ES-I3 (cell line): ENCODE measurements around the gene CACNA1I.

ENCODE experiments used
- H3K36me3 ChIP-seq: 2 replicates; pipeline ENCODE4 v1.6.1; 2013; ENCODE audit warnings: mild to moderate bottlenecking, low read length, control low read depth, moderate library complexity; ENCODE audit not compliant: insufficient read depth
- H3K4me1 ChIP-seq: 2 replicates; pipeline ENCODE4 v1.6.1; 2013; ENCODE audit warnings: mild to moderate bottlenecking, control low read depth, low read length; ENCODE audit not compliant: insufficient read depth
- H3K9ac ChIP-seq: 2 replicates; pipeline ENCODE4 v1.6.1; 2013; ENCODE audit warnings: low read depth, mild to moderate bottlenecking, low read length, moderate library complexity
- H3K9me3 ChIP-seq: 2 replicates; pipeline ENCODE4 v1.6.1; 2013; ENCODE audit warnings: mild to moderate bottlenecking, low read length, moderate library complexity; ENCODE audit not compliant: control insufficient read depth, insufficient read depth

The CACNA1I gene

DNA sequence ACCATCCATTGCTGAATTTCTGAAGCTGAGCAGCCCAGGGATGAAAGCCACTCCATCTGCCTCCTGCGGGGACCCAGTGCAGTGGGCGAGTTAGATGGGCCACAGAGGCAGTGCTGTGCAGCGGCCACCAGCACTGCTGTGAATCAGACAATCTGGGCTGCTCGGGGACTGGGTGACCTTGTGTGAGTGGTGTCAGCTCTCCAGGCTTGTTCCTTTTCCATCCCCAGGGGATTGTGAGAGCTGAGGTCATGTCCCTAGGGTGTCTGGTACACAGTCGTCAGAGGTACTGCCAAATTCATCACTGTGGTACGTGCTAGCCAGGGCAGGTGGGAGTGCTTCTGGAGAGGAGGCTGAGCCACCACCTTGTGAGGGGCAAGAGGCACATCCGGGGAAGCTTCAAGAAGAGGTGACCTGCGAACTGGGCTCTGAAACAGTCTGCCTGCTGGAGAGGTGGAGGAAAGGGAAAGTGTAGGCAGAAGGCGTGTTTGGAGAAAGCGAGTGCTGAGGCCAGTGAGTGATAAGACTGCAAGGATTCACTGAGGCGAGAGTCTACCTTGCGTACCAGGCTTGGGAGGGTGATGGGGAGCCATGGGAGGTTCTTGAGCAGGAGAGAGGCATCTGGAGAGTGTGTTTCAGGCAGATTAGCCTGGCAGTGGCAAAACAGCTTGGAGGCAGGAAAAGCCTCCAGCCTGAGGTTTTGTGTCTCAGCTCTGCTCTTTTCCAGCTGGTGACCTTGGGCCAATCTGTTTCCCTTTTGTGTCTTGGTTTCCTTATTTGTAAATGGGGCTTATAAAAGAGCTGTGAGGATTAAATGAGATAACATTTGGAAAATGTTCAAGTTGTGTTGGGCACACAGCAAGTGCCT, 22.7 kb downstream of the CACNA1I start:
- H3K36me3 ChIP-seq, result no peaks in the 10 kb centered on the region
- no peak overlapping the region for H3K9ac ChIP-seq
- H3K4me1 ChIP-seq, result peaks cover 5% of the 10 kb centered on the region; the same call in 1 of the 2 replicates
- H3K9me3 ChIP-seq, result no peaks in the 10 kb centered on the region

DNA sequence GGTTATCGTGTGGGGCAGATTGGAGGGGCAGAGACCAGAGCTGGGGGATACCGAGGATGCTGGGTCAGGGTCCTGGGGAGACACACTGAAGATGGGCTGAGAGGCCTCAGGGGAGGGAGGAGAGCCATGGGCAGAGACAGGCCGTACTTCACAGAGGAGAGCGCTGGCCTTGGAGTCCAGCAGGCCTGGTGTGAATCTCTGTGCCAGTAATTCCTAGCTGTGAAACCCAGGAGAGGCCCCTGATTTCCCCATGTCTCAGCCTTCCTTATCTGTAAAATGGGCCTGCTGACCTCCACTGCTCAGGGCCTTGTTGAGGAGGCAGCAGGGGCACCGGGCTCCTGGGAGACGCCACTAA, 23.4 kb downstream of the CACNA1I start:
- H3K9me3 ChIP-seq, result no peaks in the 10 kb centered on the region
- no peak overlapping the region for H3K9ac ChIP-seq
- H3K36me3 ChIP-seq, result no peaks in the 10 kb centered on the region
- peaks cover 5% of the 10 kb centered on the region; the same call in 1 of the 2 replicates for H3K4me1 ChIP-seq

GRCh38 chr22:39594411-39594810, 23.9 kb downstream of the CACNA1I start:
- Histone ChIP-seq H3K36me3 (no peaks in the 10 kb centered on the region), H3K9me3 (no peaks in the 10 kb centered on the region), H3K9ac (no peak overlapping the region), H3K4me1 (peaks cover 5% of the 10 kb centered on the region; the same call in 1 of the 2 replicates)

DNA sequence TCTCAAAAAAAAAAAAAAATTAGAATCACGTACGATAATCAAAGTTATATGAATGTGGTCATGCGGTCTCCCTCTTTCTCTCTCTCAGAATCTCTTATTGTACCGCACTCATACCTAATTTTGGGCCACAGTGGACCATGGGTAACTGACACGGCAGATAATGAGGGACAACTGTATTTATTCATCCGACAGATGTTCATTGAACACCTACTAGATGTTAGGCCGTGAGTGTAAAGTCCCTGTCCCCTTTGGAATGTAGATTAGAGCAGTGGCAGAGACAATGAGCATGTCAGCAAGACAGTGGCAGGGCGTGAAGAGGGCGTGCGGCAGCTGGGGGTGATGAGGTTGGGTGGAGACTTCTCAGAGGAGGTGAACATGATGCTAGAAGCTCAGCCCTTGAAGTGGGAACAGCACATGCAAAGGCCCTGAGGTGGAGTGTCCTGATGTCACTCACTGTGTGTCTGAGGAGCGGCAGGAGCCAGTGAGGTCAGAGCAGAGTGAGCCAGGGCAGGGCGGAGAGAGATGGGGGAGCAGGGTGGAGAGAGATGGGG, 25.1 kb downstream of the CACNA1I start:
- H3K9ac ChIP-seq, result no peak overlapping the region
- no peaks in the 10 kb centered on the region for H3K9me3 ChIP-seq
- no peaks in the 10 kb centered on the region for H3K36me3 ChIP-seq
- peaks cover 6% of the 10 kb centered on the region; the same call in 1 of the 2 replicates for H3K4me1 ChIP-seq

DNA sequence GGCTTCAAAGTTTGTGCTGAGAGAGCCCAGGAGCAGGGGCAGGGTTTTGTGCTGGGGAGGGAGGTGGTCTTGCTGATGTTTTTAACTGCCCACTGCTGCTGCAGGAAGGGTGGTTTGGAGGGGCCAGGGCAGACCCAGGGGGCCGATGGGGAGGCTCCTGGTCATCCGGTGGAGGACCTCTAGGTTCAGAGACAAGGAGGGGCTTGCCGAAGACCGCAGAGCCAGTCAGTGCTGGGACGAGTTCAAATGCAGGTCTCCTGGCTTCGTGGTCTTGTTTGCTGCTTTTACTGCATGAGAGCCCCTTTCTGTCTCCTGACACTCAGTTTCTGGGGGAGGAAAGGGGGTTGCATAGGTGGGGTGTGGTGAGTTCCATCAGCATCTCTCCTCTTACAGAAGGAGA, 26.0 kb downstream of the CACNA1I start:
- H3K9me3 ChIP-seq, result no peaks in the 10 kb centered on the region
- no peak overlapping the region for H3K9ac ChIP-seq
- no peaks in the 10 kb centered on the region for H3K36me3 ChIP-seq
- peaks cover 8% of the 10 kb centered on the region; the same call in 1 of the 2 replicates for H3K4me1 ChIP-seq

GRCh38 chr22:39597236-39597869, 26.8 kb downstream of the CACNA1I start:
- H3K9me3 ChIP-seq, result no peaks in the 10 kb centered on the region
- peaks cover 8% of the 10 kb centered on the region; the same call in 1 of the 2 replicates for H3K4me1 ChIP-seq
- H3K9ac ChIP-seq, result no peak overlapping the region
- no peaks in the 10 kb centered on the region for H3K36me3 ChIP-seq

GRCh38 chr22:39598017-39598965, 27.7 kb downstream of the CACNA1I start:
- peak overlapping the region; percentile 11; the same call in 1 of the 2 replicates for H3K9ac ChIP-seq
- H3K9me3 ChIP-seq, result peaks cover 3% of the 10 kb centered on the region; the same call in 1 of the 2 replicates
- no peaks in the 10 kb centered on the region for H3K36me3 ChIP-seq
- H3K4me1 ChIP-seq, result peaks cover 8% of the 10 kb centered on the region; the same call in 1 of the 2 replicates

- Histone ChIP-seq H3K9me3 (peaks cover 3% of the 10 kb centered on the region; the same call in 1 of the 2 replicates), H3K36me3 (no peaks in the 10 kb centered on the region), H3K4me1 (peaks cover 8% of the 10 kb centered on the region; the same call in 1 of the 2 replicates), H3K9ac (no peak overlapping the region)
These were observed 30.1 kb downstream of the CACNA1I start for GRCh38 chr22:39600491-39601179.

DNA sequence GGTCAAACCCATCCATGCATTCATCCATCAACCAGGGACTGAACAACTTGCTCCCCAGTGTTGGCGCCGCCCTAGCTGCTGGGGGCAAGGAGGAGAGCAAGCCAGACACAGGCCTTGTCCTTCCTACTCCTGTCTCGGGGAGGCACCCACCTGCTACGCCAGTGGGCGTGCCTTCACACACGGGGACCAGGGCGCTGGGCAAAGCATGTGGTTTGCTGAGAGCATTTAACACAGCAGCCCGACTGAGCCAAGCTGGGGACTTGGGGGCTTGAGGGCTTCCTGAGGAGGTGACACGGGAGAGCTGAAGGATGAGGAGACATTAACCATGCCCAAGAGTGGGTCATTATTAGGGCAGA, 30.6 kb downstream of the CACNA1I start:
- H3K9ac ChIP-seq, result no peak overlapping the region
- H3K36me3 ChIP-seq, result no peaks in the 10 kb centered on the region
- peaks cover 8% of the 10 kb centered on the region; the same call in 1 of the 2 replicates for H3K4me1 ChIP-seq
- peaks cover 3% of the 10 kb centered on the region; the same call in 1 of the 2 replicates for H3K9me3 ChIP-seq

GRCh38 chr22:39603345-39603744, 32.8 kb downstream of the CACNA1I start:
- Histone ChIP-seq H3K9ac (no peak overlapping the region), H3K9me3 (peaks cover 3% of the 10 kb centered on the region; the same call in 1 of the 2 replicates), H3K36me3 (no peaks in the 10 kb centered on the region), H3K4me1 (peaks cover 3% of the 10 kb centered on the region; the same call in 1 of the 2 replicates)

GRCh38 chr22:39610246-39610645, 39.7 kb downstream of the CACNA1I start:
- Histone ChIP-seq H3K9ac (no peak overlapping the region), H3K36me3 (no peaks in the 10 kb centered on the region), H3K4me1 (no peaks in the 10 kb centered on the region; the same call in 1 of the 2 replicates), H3K9me3 (0 out of 2 replicates have a peak, but pooled peaks cover 3% of the 10 kb centered on the region)

- no peaks in the 10 kb centered on the region; the same call in 1 of the 2 replicates for H3K4me1 ChIP-seq
These were observed 40.2 kb downstream of the CACNA1I start for GRCh38 chr22:39610766-39611165.

GRCh38 chr22:39611360-39611759, 40.8 kb downstream of the CACNA1I start:
- H3K4me1 ChIP-seq, result no peaks in the 10 kb centered on the region; the same call in 1 of the 2 replicates
- H3K36me3 ChIP-seq, result no peaks in the 10 kb centered on the region
- H3K9ac ChIP-seq, result no peak overlapping the region
- H3K9me3 ChIP-seq, result 0 out of 2 replicates have a peak, but pooled peaks cover 3% of the 10 kb centered on the region

More at GRCh38 chr22:39610766-39611165, 40.2 kb downstream of the CACNA1I start:
- Histone ChIP-seq H3K9ac (no peak overlapping the region), H3K9me3 (0 out of 2 replicates have a peak, but pooled peaks cover 3% of the 10 kb centered on the region), H3K36me3 (no peaks in the 10 kb centered on the region)
